Muscle of back (tissue), 11 donors: ENCODE data around the gene DNAJB9. TPM values are rescaled to one million over a fixed set of nuclear protein-coding genes. Genes with fewer than 3 reads are reported as not detected.

Experiments
- DNase-seq, 3 donors: peaks; one replicate each; pipeline versions ENCODE4 v3.0.0 to v3.0.0-alpha.2; 2013
- polyA plus RNA-seq, 10 donors: library from polyadenylated mRNA; unstranded; fragments of 120-200 nt; gene quantifications; one replicate each; pipeline ENCODE4 v1.2.1, GENCODE V29; 2013; ENCODE audit not compliant: insufficient read length in 10 of 10

The DNAJB9 gene
- polyA plus RNA-seq, 10 donors, result 14.9 to 21.1 (median 17.8) TPM

GRCh38 chr7:108561047-108561619, 8.5 kb upstream of the DNAJB9 start:
- no peak for DNase-seq

- no peak for DNase-seq
Measured at GRCh38 chr7:108565987-108566386, 3.7 kb upstream of the DNAJB9 start.

GRCh38 chr7:108568801-108569380, 783 bp upstream of the DNAJB9 start:
- DNase-seq, result no peak

DNA sequence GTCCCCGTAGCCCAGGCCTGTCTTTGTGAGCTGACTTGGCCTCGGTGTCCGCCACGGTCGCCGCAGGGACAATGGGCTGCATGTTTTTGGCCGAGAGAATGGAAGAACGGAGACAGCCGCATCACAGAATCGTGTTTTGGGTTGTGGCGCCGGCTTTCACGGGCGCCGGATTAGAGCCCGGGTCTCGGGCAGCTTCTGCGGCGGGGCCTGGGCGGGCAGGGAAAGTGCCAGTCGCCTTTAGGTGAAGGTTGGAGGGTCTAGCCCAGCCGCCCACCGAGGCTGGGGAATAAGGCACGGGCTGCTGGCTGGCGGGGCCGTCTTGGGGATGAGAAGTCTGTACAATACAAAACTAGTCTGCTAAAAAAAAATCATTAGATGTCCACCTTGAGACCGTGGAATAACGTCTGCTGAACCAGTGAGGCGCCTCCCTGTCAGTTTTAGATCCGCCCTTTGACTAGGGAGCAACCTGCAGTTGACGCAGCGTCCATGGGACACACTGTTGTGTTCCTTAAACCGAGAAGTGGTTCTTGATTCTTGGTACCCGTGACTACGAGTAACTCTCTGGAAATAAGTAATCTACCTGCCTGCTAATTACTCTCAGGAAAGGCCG, 577 bp downstream of the DNAJB9 start:
- DNase-seq, result peak; percentile 19 to 63 (median 36)

DNA sequence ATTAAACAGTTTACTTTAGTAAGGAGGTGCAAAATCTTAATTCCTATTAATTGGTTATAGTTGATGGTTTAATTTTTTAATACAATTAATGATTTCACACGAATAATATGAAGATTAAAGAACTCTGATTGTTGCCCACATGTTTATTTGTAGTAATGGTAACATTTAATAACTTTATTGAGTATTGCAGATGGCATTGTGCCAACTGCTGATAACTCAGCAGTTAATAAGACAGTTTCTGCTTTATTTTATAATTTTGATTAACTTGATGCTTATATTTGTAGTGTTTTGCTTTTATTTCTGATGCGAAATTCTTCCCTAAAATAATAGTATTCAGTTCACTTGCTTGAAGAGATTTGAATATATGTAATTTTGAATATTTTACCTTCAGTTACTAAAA, 2.8 kb downstream of the DNAJB9 start:
- DNase-seq, result no peak

DNA sequence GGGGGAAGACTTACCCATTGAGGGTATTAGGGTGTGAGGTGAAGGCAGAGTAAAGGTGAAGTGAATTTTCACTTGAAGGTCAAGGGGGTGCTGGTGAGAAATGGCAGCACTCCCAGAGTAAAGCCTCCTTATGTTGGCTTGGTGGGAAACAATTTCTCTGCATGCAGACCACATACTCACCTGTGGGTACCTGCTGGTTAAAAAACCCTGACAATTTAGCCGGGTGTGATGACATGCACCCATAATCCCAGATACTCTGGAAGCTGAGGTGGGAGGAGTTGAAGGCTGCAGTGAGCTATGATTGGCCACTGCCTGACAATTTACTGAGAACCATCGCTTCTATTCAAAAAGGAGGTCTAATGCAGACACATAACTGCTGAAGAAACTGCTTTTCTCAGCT, 5.5 kb downstream of the DNAJB9 start:
- no peak for DNase-seq

- no peak for DNase-seq
Measured at GRCh38 chr7:108576116-108576515, 6.4 kb downstream of the DNAJB9 start.

GRCh38 chr7:108578937-108579336, 9.3 kb downstream of the DNAJB9 start:
- no peak for DNase-seq

DNA sequence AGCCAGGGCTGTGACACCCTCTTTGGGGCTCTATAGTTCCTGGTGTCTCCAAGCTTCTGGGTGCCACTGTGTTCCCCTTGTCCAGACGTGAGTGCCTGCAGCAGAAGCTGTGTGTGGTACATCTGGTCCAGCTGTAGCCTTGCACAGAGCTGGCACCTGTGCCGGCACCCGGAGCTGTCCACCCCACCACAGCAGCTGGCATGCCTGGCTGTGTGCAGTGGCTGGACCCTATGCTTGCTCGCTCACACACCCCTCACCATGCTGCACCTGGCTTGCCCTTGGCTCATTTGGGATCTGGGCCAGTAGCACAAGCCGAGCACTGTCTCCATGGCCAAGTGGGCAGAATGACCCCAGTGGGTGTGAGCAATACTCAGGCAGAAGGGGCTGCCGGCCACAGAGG, 10.6 kb downstream of the DNAJB9 start:
- DNase-seq, result no peak

GRCh38 chr7:108581655-108582491, 12.2 kb downstream of the DNAJB9 start:
- no peak for DNase-seq

DNA sequence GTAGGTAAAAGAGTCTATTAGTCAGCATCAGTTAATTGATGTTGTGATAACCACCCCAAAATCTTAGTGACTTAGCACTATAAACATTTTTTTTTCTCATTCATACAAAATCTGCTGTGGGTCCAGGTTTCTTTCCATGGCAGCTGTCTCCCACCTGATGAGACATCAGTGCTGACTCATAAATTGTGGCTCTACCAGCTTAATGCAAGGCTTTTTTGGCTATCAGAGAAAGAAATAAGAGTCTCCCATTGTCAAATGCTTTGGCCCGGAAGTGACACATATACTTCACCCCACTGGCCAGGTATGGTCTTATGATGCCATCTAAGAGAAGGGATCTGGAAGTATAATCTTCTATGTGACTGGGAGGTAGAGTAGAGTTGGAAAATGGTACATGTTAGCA, 14.5 kb downstream of the DNAJB9 start:
- no peak for DNase-seq

DNA sequence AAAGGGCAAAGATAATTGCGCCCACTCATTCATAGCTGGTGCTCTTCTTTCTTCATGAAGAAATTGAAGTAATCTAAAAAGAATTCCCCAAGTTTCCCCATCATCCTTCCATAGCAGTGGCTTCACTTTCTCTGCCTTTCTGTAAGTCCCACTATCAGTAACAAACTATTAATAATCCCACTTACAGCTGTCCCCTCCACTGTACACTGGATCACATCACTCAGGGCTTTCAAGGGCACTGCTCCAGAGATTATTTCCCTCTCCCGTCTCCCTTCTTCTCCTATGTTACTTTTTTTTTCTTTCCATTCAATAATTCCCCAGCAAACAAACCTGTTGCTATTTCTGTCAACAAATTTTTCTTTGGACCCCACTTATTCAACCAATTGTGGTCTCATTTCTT, 16.2 kb downstream of the DNAJB9 start:
- DNase-seq, result no peak

DNA sequence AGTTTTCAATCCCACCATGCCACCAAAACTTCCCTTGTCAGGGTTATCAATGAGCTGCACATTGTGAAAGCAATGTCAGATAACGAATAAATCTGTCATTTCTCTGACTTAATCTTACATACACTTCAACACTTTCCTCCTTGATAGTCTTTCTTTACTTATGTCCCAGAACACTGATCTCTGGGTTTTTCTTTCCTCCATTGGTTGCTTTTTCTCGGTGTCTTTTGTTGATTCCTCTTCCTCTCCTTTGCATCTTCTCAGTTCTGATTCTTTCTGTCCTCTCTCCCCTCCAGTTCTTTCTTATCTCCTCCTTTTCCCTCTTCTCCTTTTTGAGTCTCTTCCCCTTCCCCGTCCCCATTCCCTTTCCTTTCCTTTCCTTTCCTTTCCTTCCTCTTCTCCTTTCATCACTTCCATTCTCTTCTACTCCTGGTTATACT, 16.6 kb downstream of the DNAJB9 start:
- no peak for DNase-seq

DNA sequence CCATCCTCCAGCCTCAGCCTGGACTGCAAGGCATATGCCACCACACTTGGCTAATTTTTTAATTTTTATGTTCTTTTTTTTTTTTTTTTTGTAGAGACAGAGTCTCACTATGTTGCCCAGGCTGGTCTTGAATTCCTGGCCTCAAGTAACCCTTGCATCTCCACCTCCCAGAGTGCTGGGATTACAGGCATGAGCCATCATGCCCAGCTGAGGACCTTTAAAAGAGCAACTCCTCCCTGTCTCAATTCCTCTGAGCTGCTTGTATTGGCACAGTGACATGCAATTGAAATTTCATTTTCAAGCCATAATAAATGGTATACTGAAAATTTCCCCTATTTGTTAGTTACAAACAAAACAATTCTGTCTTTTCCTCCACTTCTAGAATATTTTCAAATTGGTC, 19.5 kb downstream of the DNAJB9 start:
- DNase-seq, result no peak

- no peak for DNase-seq
Measured at GRCh38 chr7:108589874-108590273, 20.2 kb downstream of the DNAJB9 start.

- no peak for DNase-seq
Measured at GRCh38 chr7:108590606-108591005, 20.9 kb downstream of the DNAJB9 start.

DNA sequence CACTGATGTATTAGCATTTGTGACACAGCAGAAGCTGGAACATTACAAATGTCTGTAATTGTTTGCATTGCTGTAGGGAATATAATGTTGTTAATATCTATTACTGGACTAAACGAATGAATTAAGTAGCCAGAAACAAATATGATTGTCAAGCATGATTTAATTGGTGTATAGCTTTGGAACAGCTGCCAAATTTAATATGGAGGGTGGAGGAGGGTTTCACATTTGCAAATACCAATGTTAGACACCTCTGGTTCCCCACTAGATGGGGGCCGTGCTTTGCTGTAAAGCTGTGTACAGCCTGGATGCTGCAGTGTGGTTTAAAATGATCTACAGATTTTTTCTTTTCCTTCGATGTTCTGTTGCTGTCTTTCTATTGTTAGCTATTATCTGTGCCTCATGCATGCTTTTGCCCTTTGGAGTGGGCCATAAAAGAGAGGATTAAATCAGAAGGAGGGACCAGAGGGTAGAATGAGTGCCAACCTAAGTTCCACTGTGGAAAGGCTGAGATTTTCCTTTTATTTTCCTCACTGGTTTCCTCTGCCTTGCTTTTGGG, 23.1 kb downstream of the DNAJB9 start:
- peak; percentile 8 to 44 (median 14) for DNase-seq

GRCh38 chr7:108596560-108596959, 26.9 kb downstream of the DNAJB9 start:
- no peak for DNase-seq

DNA sequence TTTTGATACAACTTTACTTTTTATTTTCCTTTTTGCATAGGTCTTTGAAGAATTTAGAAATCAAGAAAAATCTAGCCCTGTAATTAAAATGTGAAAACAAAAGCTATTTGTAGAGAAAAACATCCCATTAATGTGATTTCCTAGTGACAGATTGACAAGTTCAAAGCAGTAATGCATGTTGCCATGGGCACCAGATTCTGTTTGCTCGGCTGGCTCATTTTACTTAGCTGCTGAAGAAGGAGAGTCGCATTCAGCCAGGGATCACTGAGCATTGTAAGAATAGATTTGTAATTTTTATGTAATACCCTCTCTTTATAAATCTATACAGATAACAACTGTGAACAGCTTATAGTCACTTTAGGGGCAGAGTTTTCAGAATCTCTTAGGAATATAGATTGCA, 28.5 kb downstream of the DNAJB9 start:
- no peak for DNase-seq

DNA sequence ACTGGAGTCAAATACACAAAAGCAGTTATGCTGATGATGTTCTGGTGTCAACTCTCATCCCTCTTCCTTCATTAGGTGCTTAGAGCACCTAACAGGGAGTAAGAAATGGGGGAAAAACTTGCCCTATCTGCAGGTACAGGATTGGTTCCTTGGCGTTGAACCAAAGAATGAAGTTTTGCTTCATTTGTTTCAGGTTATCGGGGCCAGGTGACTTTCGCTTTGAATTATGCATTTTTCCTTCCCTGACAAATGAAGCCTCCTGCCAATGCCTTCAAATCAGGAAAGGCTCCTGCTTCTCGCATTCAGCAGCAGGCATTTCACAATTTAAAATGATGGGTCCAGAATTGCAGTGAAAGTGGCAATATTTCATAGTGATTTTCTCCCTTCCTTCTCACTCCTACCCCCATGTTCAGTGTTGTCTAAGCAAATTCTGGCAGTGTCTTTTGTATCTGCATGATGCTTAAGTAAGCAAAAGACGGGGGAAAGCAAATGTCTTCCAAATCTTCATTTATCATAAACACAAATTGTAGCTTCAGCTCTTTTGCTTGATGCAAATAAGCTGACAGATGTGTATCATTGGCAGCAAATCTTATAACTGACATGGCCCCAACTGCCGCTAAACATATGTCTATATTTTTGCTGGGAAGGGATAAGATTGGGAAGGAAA, 29.4 kb downstream of the DNAJB9 start:
- no peak for DNase-seq

DNA sequence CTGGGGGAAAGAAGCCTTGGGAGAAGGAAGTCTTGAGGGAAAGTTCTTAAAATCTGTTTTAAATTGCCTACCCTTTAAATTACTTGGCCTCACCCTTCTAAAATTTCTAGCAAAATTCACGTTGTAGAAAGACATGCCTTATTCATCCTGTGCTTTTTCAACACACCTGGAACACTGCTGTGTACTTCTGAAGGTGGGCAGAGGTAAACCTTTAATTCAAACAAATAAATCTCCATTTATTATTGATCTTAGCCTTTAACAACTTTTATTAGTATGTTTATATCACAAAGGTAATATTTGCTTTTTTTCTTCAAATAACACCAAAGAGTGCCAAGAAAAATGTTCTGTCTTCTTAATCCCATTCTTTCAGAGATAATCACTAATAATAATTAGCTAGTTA, 30.7 kb downstream of the DNAJB9 start:
- DNase-seq, result no peak
